ENCODE data around the gene RPAIN. TPM values are rescaled to one million over a fixed set of nuclear protein-coding genes. Genes with fewer than 3 reads are reported as not detected.

The RPAIN gene
- total and polyA plus RNA-seq, 2 of the 13 experiments (the other 11 are each of a cell fraction or from before 2014, with no cell fraction given), result 42.1 to 58.5 TPM

DNA sequence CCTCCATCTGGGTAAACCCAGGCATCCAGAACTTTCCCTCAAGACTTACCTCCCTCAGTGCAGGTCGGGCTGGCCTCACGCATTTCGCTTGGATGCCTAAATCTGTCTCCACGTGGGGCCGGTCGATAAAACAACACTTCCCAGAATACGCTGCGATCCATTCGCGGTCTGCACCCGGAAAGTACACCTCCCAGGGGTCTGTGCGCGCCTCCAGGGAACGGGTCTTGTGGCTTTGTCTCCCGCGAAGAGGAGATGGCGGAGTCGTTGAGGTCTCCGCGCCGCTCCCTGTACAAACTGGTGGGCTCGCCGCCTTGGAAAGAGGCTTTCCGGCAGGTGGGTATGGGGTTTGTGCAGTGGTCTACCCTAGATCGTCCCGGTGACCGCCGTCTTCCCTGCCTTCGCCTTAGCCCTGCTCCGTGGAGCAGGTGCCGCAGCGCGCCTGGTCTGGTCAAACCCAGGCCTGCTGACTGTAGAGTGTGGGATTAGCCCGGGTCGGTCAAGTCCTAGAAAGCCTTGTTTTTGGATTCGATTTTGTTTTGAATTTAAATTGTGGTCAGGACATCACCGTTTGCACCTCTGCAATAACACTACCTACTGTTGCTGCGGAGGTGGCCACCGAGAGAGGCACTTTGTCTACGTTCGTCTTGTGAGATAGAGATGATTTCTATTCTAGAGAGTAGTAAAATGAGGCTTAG, at the start of gene RPAIN (continued):
- TF ChIP-seq, protein P1, sequence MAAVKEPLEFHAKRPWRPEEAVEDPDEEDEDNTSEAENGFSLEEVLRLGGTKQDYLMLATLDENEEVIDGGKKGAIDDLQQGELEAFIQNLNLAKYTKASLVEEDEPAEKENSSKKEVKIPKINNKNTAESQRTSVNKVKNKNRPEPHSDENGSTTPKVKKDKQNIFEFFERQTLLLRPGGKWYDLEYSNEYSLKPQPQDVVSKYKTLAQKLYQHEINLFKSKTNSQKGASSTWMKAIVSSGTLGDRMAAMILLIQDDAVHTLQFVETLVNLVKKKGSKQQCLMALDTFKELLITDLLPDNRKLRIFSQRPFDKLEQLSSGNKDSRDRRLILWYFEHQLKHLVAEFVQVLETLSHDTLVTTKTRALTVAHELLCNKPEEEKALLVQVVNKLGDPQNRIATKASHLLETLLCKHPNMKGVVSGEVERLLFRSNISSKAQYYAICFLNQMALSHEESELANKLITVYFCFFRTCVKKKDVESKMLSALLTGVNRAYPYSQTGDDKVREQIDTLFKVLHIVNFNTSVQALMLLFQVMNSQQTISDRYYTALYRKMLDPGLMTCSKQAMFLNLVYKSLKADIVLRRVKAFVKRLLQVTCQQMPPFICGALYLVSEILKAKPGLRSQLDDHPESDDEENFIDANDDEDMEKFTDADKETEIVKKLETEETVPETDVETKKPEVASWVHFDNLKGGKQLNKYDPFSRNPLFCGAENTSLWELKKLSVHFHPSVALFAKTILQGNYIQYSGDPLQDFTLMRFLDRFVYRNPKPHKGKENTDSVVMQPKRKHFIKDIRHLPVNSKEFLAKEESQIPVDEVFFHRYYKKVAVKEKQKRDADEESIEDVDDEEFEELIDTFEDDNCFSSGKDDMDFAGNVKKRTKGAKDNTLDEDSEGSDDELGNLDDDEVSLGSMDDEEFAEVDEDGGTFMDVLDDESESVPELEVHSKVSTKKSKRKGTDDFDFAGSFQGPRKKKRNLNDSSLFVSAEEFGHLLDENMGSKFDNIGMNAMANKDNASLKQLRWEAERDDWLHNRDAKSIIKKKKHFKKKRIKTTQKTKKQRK (IDR thresholded peaks at IDR 0.05; ENCODE audit: low read length), result no peak
- TF ChIP-seq KAT2B (IDR thresholded peaks at IDR 0.05; ENCODE audit: borderline replicate concordance, low read depth, low read length) (peak; percentile 59; the same call in 1 of the 2 replicates), DZIP1 (CRISPR knock-in tag; IDR thresholded peaks at IDR 0.05) (0 out of 2 replicates have a peak, but pooled peaks have one; percentile 41), CREB3 (CRISPR knock-in tag; IDR thresholded peaks at IDR 0.05) (no peak), CBFB (CRISPR knock-in tag; IDR thresholded peaks at IDR 0.05) (peak; percentile 38; the same call in 1 of the 2 replicates), ZNF891 (CRISPR knock-in tag; IDR thresholded peaks at IDR 0.05) (no peak; the same call in 1 of the 2 replicates), SIN3A (IDR thresholded peaks at IDR 0.05; ENCODE audit: borderline replicate concordance, low read depth, low read length) (peak; percentile 79), RNF219 (CRISPR knock-in tag; IDR thresholded peaks at IDR 0.05) (no peak), ZNF878 (CRISPR knock-in tag; IDR thresholded peaks at IDR 0.05) (no peak), HDAC2 (CRISPR knock-in tag; IDR thresholded peaks at IDR 0.05) (peak; percentile 16; the same call in 1 of the 2 replicates), BRCA1 (CRISPR knock-in tag; IDR thresholded peaks at IDR 0.05) (no peak; the same call in 1 of the 2 replicates), FOSL2 (CRISPR knock-in tag; IDR thresholded peaks at IDR 0.05) (peak; percentile 42; the same call in 1 of the 2 replicates), SP2 (CRISPR knock-in tag; IDR thresholded peaks at IDR 0.05) (peak; percentile 73; the same call in 1 of the 2 replicates), ZSCAN12 (CRISPR knock-in tag; IDR thresholded peaks at IDR 0.05) (no peak), ELF1 (CRISPR knock-in tag; IDR thresholded peaks at IDR 0.05) (peak; percentile 83), ZNF468 (CRISPR knock-in tag; IDR thresholded peaks at IDR 0.05) (no peak), CHCHD3 (CRISPR knock-in tag; IDR thresholded peaks at IDR 0.05) (no peak)
- TF ChIP-seq, protein P2, sequence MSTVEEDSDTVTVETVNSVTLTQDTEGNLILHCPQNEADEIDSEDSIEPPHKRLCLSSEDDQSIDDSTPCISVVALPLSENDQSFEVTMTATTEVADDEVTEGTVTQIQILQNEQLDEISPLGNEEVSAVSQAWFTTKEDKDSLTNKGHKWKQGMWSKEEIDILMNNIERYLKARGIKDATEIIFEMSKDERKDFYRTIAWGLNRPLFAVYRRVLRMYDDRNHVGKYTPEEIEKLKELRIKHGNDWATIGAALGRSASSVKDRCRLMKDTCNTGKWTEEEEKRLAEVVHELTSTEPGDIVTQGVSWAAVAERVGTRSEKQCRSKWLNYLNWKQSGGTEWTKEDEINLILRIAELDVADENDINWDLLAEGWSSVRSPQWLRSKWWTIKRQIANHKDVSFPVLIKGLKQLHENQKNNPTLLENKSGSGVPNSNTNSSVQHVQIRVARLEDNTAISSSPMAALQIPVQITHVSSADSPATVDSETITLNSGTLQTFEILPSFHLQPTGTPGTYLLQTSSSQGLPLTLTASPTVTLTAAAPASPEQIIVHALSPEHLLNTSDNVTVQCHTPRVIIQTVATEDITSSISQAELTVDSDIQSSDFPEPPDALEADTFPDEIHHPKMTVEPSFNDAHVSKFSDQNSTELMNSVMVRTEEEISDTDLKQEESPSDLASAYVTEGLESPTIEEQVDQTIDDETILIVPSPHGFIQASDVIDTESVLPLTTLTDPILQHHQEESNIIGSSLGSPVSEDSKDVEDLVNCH (CRISPR knock-in tag; IDR thresholded peaks at IDR 0.05), result no peak
